B cell (primary cell): ENCODE results near the gene HTR4. TPM values are rescaled to one million over a fixed set of nuclear protein-coding genes. Genes with fewer than 3 reads are reported as not detected.

Experiments used
- ATAC-seq: fragments of 200-7000 bp; cut with Tn5 transposase; one replicate; pipeline ENCODE4 v1.10.0; 2021; ENCODE audit warnings: low read depth, mild to moderate bottlenecking, moderate number of reproducible peaks, moderate library complexity
- CTCF ChIA-PET: fragments of 350-600 bp; sonication (Branson Sonifier 250); formaldehyde crosslinking; loops from one replicate; lab custom pipeline; 2021; ENCODE audit warnings: antibody characterized with exemption, inconsistent platforms; lab: Charles Lee
- POLR2A ChIA-PET: fragments of 350-600 bp; sonication (Branson Sonifier 250); formaldehyde crosslinking; loops from one replicate; lab custom pipeline; 2021; ENCODE audit warnings: antibody characterized with exemption; lab: Charles Lee
- DNase-seq: peaks from one replicate; pipeline ENCODE4 v3.0.0; 2013
- H2AFZ ChIP-seq: 2 replicates; pipeline ENCODE4 v1.6.1; 2012; ENCODE audit warnings: mild to moderate bottlenecking, low read depth, low read length; ENCODE audit not compliant: insufficient read depth, poor library complexity, severe bottlenecking
- H3K27ac ChIP-seq, 2 donors: 1 replicate in 1 of 2; 2 replicates in 1 of 2; pipeline ENCODE4 v1.5.1; 2012 to 2013; ENCODE audit warnings: low read length in 2 of 2, mild to moderate bottlenecking in 2 of 2, moderate library complexity in 1 of 2
- H3K27me3 ChIP-seq, 4 experiments: fragments of 200-600 bp in 1 of 4; sonication (generic) in 1 of 4; replicated peaks in 1 of 4; 1 replicate in 2 of 4; 2 replicates in 2 of 4; pipeline versions ENCODE4 v1.6.1 to v1.7.0; 2013 to 2016; ENCODE audit warnings: low read length in 3 of 4, mild to moderate bottlenecking in 2 of 4, mixed read lengths in 1 of 4, moderate library complexity in 1 of 4; ENCODE audit not compliant: insufficient read depth in 4 of 4, control insufficient read depth in 3 of 4; ENCODE audit errors: control extremely low read depth in 1 of 4
- H3K36me3 ChIP-seq, 2 experiments: replicated peaks in 1 of 2; 1 replicate in 1 of 2; 2 replicates in 1 of 2; pipeline versions ENCODE4 v1.6.1 to v1.7.1; 2013; ENCODE audit warnings: low read length in 1 of 2; ENCODE audit not compliant: insufficient read depth in 2 of 2, control insufficient read depth in 1 of 2; ENCODE audit errors: control extremely low read depth in 1 of 2, extremely low read depth in 1 of 2
- H3K4me1 ChIP-seq, 2 donors: fragments of 200-600 bp in 1 of 2; sonication (generic) in 1 of 2; 1 replicate in 1 of 2; 2 replicates in 1 of 2; pipeline versions ENCODE4 v1.5.1 to v1.6.1; 2013 to 2017; ENCODE audit warnings: low read length in 2 of 2; ENCODE audit not compliant: control insufficient read depth in 2 of 2, insufficient read depth in 2 of 2
- H3K4me2 ChIP-seq: replicated peaks from 2 replicates; pipeline ENCODE3; 2012; ENCODE audit warnings: mild to moderate bottlenecking, low read depth, low read length; ENCODE audit not compliant: poor library complexity, severe bottlenecking
- H3K4me3 ChIP-seq, 5 experiments: fragments of 200-600 bp in 1 of 5; sonication (generic) in 1 of 5; 1 replicate in 3 of 5; 2 replicates in 2 of 5; pipeline versions ENCODE4 v1.5.1 to v1.7.0; 2011 to 2016; ENCODE audit warnings: low read length in 4 of 5, mild to moderate bottlenecking in 4 of 5, low read depth in 2 of 5, control low read depth in 1 of 5, moderate library complexity in 1 of 5; ENCODE audit not compliant: insufficient read depth in 1 of 5; ENCODE audit errors: control extremely low read depth in 1 of 5, extremely low read depth in 1 of 5
- H3K79me2 ChIP-seq: fragments of 200-600 bp; sonication (generic); one replicate; pipeline ENCODE4 v1.6.0; 2016; ENCODE audit warnings: low read length; ENCODE audit not compliant: control insufficient read depth, insufficient read depth
- H3K9ac ChIP-seq: fragments of 200-600 bp; sonication (generic); 2 replicates; pipeline ENCODE4 v1.6.1; 2017; ENCODE audit warnings: mild to moderate bottlenecking, low read length, moderate library complexity
- H3K9me3 ChIP-seq, 3 donors: one replicate each; pipeline versions ENCODE4 v1.6.1 to v1.7.1; 2013; ENCODE audit warnings: low read length in 2 of 3; ENCODE audit not compliant: control insufficient read depth in 2 of 3, insufficient read depth in 1 of 3; ENCODE audit errors: control extremely low read depth in 1 of 3
- H4K20me1 ChIP-seq: 2 replicates; pipeline ENCODE4 v1.6.0; 2012; ENCODE audit warnings: mild to moderate bottlenecking, low read length; ENCODE audit not compliant: insufficient read depth, control insufficient read depth, poor library complexity, severe bottlenecking
- H3K27ac Mint-ChIP-seq: one replicate; pipeline ENCODE4 v1.8.0; 2021; ENCODE audit warnings: mixed read lengths
- H3K27me3 Mint-ChIP-seq: one replicate; pipeline ENCODE4 v1.8.0; 2021; ENCODE audit warnings: mixed read lengths
- H3K4me1 Mint-ChIP-seq: one replicate; pipeline ENCODE4 v1.8.0; 2021; ENCODE audit warnings: mixed read lengths
- H3K4me3 Mint-ChIP-seq: one replicate; pipeline ENCODE4 v1.8.0; 2021; ENCODE audit warnings: mixed read lengths
- H3K9me3 Mint-ChIP-seq: one replicate; pipeline ENCODE4 v1.8.0; 2022; ENCODE audit warnings: mixed read lengths; ENCODE audit not compliant: insufficient read depth
- CTCF ChIP-seq: fragments of 200-600 bp; IDR thresholded peaks from one replicate; pipeline ENCODE4 v1.8.0; 2022; ENCODE audit warnings: antibody characterized with exemption, mild to moderate bottlenecking
- EZH2 ChIP-seq: IDR thresholded peaks from 2 replicates; pipeline ENCODE4 v1.6.1; 2012; ENCODE audit warnings: borderline replicate concordance, low read depth, mild to moderate bottlenecking, moderate library complexity, low read length; ENCODE audit not compliant: insufficient read depth, poor library complexity, severe bottlenecking
- WGBS: methylation state at CpG from one replicate; pipeline ENCODE4 v1.1.5; 2013; ENCODE audit warnings: missing lambda C conversion rate; ENCODE audit not compliant: insufficient coverage; 5-methylcytosine and 5-hydroxymethylcytosine counted together
- intact Hi-C: fragments of 100-400 bp; cut with micrococcal nuclease; formaldehyde crosslinking; loops from one replicate; pipeline ENCODE4 v1.10.0; 2022
- polyA plus RNA-seq: library from polyadenylated mRNA; depleted of rRNA; stranded (reverse); fragments of >200 nt; gene quantifications from 2 replicates; pipeline ENCODE4 v1.2.3, GENCODE V29; 2012
- total RNA-seq, 2 donors: library from RNA; stranded (reverse); fragments of 120-200 nt in 1 of 2; gene quantifications; 1 replicate in 1 of 2; 2 replicates in 1 of 2; pipeline versions ENCODE4 v1.2.3 to v1.2.4, GENCODE V29; 2013 to 2022

The HTR4 gene
- total and polyA plus RNA-seq, 2 donors (not counting 1 experiment from before 2014, with no cell fraction given): not detected

GRCh38 chr5:148639081-148639480, 15.2 kb downstream of the HTR4 start:
- Histone ChIP-seq H3K27ac (no peak overlapping the region), H3K79me2 (no peaks in the 10 kb centered on the region), H3K4me2 (no peak overlapping the region), H3K27me3 (peaks cover 0 to 2% (median 0%) of the 10 kb centered on the region in 4 experiments), H4K20me1 (no peaks in the 10 kb centered on the region), H3K4me1 (no peaks in the 10 kb centered on the region), H3K9me3 (no peaks in the 10 kb centered on the region), H3K4me3 (no peak overlapping the region), H3K36me3 (no peaks in the 10 kb centered on the region), H3K9ac (no peak overlapping the region), H2AFZ (no peak overlapping the region)
- ChIA-PET CTCF (no interaction called here), POLR2A (no interaction called here)
- Mint-ChIP-seq H3K4me3 (no peak overlapping the region), H3K27me3 (peaks cover 13% of the 10 kb centered on the region), H3K27ac (no peak overlapping the region), H3K9me3 (no peaks in the 10 kb centered on the region), H3K4me1 (no peaks in the 10 kb centered on the region)
- DNase-seq: no peak
- intact Hi-C loops: no loop called here
- no peak for ATAC-seq
- TF ChIP-seq EZH2 (no peak), CTCF (no peak)
- 83% methylated on average over 2 of the region's 2 CpGs for WGBS

DNA sequence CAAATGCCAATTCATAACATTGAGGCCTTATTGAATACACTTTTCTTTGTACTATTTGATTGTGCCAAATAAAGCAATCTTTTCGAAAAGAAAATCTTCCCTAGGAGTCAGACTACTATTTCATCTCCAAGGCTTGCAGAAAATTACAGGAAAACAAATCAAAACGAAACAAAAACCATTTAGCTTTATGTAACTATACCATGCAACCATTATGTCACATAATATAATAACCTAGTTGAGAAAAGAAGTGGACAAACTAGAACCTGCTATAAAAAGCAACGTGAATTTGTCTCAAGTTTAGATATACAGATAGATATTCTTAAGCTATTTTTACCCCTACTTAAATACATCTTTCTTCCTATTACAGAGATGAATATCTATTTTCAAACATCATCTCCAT, 18.0 kb downstream of the HTR4 start:
- H4K20me1 ChIP-seq: no peaks in the 10 kb centered on the region

More for the DNA sequence above, 18.0 kb downstream of the HTR4 start:
- Histone ChIP-seq H3K9ac (no peak overlapping the region), H3K36me3 (no peaks in the 10 kb centered on the region), H3K27ac (no peak overlapping the region), H3K4me2 (no peak overlapping the region), H3K27me3 (peaks cover 0 to 2% (median 0%) of the 10 kb centered on the region in 4 experiments), H3K4me1 (no peaks in the 10 kb centered on the region), H3K4me3 (no peak overlapping the region), H3K9me3 (no peaks in the 10 kb centered on the region), H3K79me2 (no peaks in the 10 kb centered on the region), H2AFZ (no peak overlapping the region)
- H3K27me3 Mint-ChIP-seq: peaks cover 14% of the 10 kb centered on the region
- ChIA-PET CTCF (no interaction called here), POLR2A (no interaction called here)
- TF ChIP-seq EZH2 (no peak), CTCF (no peak)
- H3K27ac Mint-ChIP-seq: no peak overlapping the region
- no peak for ATAC-seq
- DNase-seq: no peak
- WGBS: no CpG with 5 or more reads among the region's 3 CpGs
- no peaks in the 10 kb centered on the region for H3K9me3 Mint-ChIP-seq
- H3K4me1 Mint-ChIP-seq: no peaks in the 10 kb centered on the region
- H3K4me3 Mint-ChIP-seq: no peak overlapping the region
- intact Hi-C loops: no loop called here
